ENCODE results near the gene PPIL1. TPM values are rescaled to one million over a fixed set of nuclear protein-coding genes. Genes with fewer than 3 reads are reported as not detected.

Gene PPIL1
- total and polyA plus RNA-seq, 2 of the 8 experiments (the other 6 are each of a cell fraction or from before 2014, with no cell fraction given), result 83.7 to 86.5 TPM

DNA sequence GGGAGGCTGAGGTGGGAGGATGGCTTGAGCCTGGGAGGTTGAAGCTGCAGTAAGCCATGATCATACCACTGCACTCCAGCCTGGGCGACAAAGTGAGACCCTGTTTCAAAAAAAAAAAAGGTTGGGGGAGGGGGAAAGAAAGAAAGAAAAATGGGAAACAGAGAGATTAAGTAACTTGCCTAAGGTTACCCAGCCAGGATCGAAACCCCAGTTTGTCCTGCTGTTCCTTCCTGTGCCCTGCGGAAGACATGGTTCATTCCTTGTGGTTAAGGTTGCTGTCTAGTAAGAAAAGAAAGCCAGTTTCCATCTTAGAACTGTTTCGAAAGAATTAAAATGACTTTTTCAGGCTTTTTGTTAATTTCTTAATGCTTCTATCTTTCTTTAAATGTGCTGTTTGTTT, 41.0 kb upstream of the PPIL1 start:
- H3K9ac ChIP-seq (replicated peaks in 1 of 4; ENCODE audit: extremely low read depth in 1 of 4, low read depth in 3 of 4, low read length in 3 of 4), result no peak overlapping the region
- H3K4me2 ChIP-seq (ENCODE audit: insufficient read depth in 1 of 2, low read depth in 2 of 2, low read length in 2 of 2), result no peak overlapping the region
- no peak for FAIRE-seq

More for the DNA sequence above, 41.0 kb upstream of the PPIL1 start:
- no peaks in the 10 kb centered on the region for H3K27me3 ChIP-seq (replicated peaks in 1 of 4; ENCODE audit: control insufficient read depth in 3 of 4, extremely low read depth in 1 of 4, insufficient read depth in 3 of 4, low read length in 3 of 4)
- H3K4me1 ChIP-seq (replicated peaks in 1 of 4; ENCODE audit: control insufficient read depth in 3 of 4, insufficient read depth in 4 of 4, low read length in 3 of 4), result no peaks in the 10 kb centered on the region; a peak in 1 of 7 replicates
- H3K27ac ChIP-seq (ENCODE audit: low read depth, low read length), result no peak overlapping the region
- no peak overlapping the region for H4K8ac ChIP-seq (ENCODE audit: extremely low read depth, insufficient read depth, low read length)
- no peak overlapping the region for H2AK5ac ChIP-seq (ENCODE audit: low read depth, low read length)
- ChIA-PET CTCF (ENCODE audit: partially characterized antibody) (interaction anchor here (0.7 to 3.9 kb wide), 18 partner anchors 8 to 293 kb away, joined by 3 to 50 read pairs (median 8); partner anchors contain the start of genes C6orf89 and PI16), POLR2A (ENCODE audit: partially characterized antibody) (no interaction called here)
- no peaks in the 10 kb centered on the region for H4K20me1 ChIP-seq (replicated peaks in 1 of 2; ENCODE audit: control insufficient read depth in 1 of 2, insufficient read depth in 2 of 2, low read length in 2 of 2)
- H3K79me2 ChIP-seq (ENCODE audit: control insufficient read depth in 1 of 2, insufficient read depth in 2 of 2, low read length in 2 of 2), result no peaks in the 10 kb centered on the region
- no peak overlapping the region for H3K23ac ChIP-seq (ENCODE audit: insufficient read length)
- H4K5ac ChIP-seq (ENCODE audit: insufficient read length, low read depth, low read length), result no peak overlapping the region
- H3K36me3 ChIP-seq (ENCODE audit: control insufficient read depth in 2 of 4, insufficient read depth in 4 of 4, low read length in 3 of 4), result no peaks in the 10 kb centered on the region
- H2BK15ac ChIP-seq (ENCODE audit: low read length), result no peak overlapping the region
- H3K14ac ChIP-seq (ENCODE audit: insufficient read length), result no peak overlapping the region
- no peak overlapping the region for H4K91ac ChIP-seq (replicated peaks; ENCODE audit: insufficient read length, low read length)
- no peak overlapping the region for H2BK20ac ChIP-seq (ENCODE audit: low read length)
- no peaks in the 10 kb centered on the region for H3K23me2 ChIP-seq (ENCODE audit: low read depth, low read length)
- H3K18ac ChIP-seq (ENCODE audit: extremely low read depth, low read length), result no peak overlapping the region
- no peak for DNase-seq (ENCODE audit: low read depth in 1 of 2, low spot score in 2 of 2)
- no peak overlapping the region for H3K56ac ChIP-seq (replicated peaks; ENCODE audit: insufficient read length, low read depth, low read length)
- no peak overlapping the region for H2BK120ac ChIP-seq (replicated peaks; ENCODE audit: low read depth, low read length)
- H3K4me3 ChIP-seq (ENCODE audit: extremely low read depth in 1 of 4, insufficient read depth in 2 of 4, low read depth in 3 of 4, low read length in 4 of 4), result no peak overlapping the region
- WGBS, 2 experiments (ENCODE audit: extremely low coverage in 1 of 2, insufficient coverage in 1 of 2, insufficient read length in 1 of 2, insufficient replicate concordance in 2 of 2, low coverage in 1 of 2, low lambda C conversion rate in 2 of 2, missing lambda C conversion rate in 1 of 2), result 88% methylated on average over 4 of the region's 4 CpGs; no CpG with 5 or more reads in 1 of the 2 experiments
- H2AFZ ChIP-seq (ENCODE audit: low read length), result no peak overlapping the region
- H3K9me3 ChIP-seq (ENCODE audit: insufficient read depth in 2 of 2, low read depth in 1 of 2, low read length in 1 of 2), result no peaks in the 10 kb centered on the region
- H2BK5ac ChIP-seq (ENCODE audit: low read depth, low read length), result no peak overlapping the region
- H2BK12ac ChIP-seq (ENCODE audit: low read depth, low read length), result no peak overlapping the region
- H3K4ac ChIP-seq (replicated peaks; ENCODE audit: insufficient read length, low read depth, low read length), result no peak overlapping the region
- no peaks in the 10 kb centered on the region for H3K79me1 ChIP-seq (ENCODE audit: low read depth, low read length)
